Kidney (tissue), 14 donors: Measurements from ENCODE around the gene FKBP11. TPM values are rescaled to one million over a fixed set of nuclear protein-coding genes. Genes with fewer than 3 reads are reported as not detected.
A peak's percentile ranks its signal among the peaks of the same experiment; 100 is the strongest.

ENCODE experiments used
- DNase-seq, 5 donors: peaks; one replicate each; pipeline ENCODE4 v3.0.0-alpha.2; 2013 to 2020
- FAIRE-seq: peaks from 2 replicates; lab custom pipeline; 2012; peaks lifted over from hg19 to GRCh38; lab: Jason Lieb, UNC
- H3K27ac ChIP-seq, 2 donors: one replicate each; pipeline ENCODE4 v1.7.0; 2013; ENCODE audit warnings: low read depth in 2 of 2, low read length in 2 of 2, inconsistent platforms in 1 of 2
- H3K27me3 ChIP-seq: one replicate; pipeline ENCODE4 v1.7.1; 2013; ENCODE audit warnings: low read length, inconsistent platforms; ENCODE audit not compliant: control insufficient read depth, insufficient read depth
- H3K36me3 ChIP-seq, 3 donors: one replicate each; pipeline versions ENCODE4 v1.7.0 to v1.7.1; 2013; ENCODE audit warnings: low read length in 3 of 3, control low read depth in 1 of 3, inconsistent platforms in 1 of 3; ENCODE audit not compliant: insufficient read depth in 3 of 3, control insufficient read depth in 2 of 3
- H3K4me1 ChIP-seq, 3 donors: one replicate each; pipeline versions ENCODE4 v1.7.0 to v1.7.1; 2013; ENCODE audit warnings: low read length in 3 of 3, inconsistent platforms in 1 of 3, low read depth in 1 of 3; ENCODE audit not compliant: control insufficient read depth in 2 of 3, insufficient read depth in 2 of 3
- H3K4me3 ChIP-seq, 3 donors: one replicate each; pipeline versions ENCODE4 v1.7.0 to v1.8.1; 2013; ENCODE audit warnings: low read length in 3 of 3, control low read depth in 1 of 3, inconsistent platforms in 1 of 3
- H3K9ac ChIP-seq, 3 donors: one replicate each; pipeline versions ENCODE4 v1.7.0 to v1.7.1; 2013; ENCODE audit warnings: low read length in 3 of 3, control low read depth in 1 of 3, inconsistent platforms in 1 of 3
- H3K9me3 ChIP-seq, 3 donors: one replicate each; pipeline versions ENCODE4 v1.7.0 to v1.7.1; 2013; ENCODE audit warnings: low read length in 3 of 3, control low read depth in 1 of 3, inconsistent platforms in 1 of 3; ENCODE audit not compliant: control insufficient read depth in 2 of 3, insufficient read depth in 1 of 3
- CTCF ChIP-seq: IDR thresholded peaks from 3 replicates; pipeline ENCODE4 v1.5.1; 2012; ENCODE audit warnings: mild to moderate bottlenecking, moderate library complexity, borderline replicate concordance; ENCODE audit not compliant: insufficient read depth; ENCODE audit errors: extremely low read depth
- intact Hi-C: fragments of 100-400 bp; cut with DNase I; formaldehyde crosslinking; loops from one replicate; pipeline ENCODE4 v1.11.1; 2022
- polyA plus RNA-seq: library from polyadenylated mRNA; stranded (reverse); fragments of 350-450 nt; fragmentation: Illumina TruSeq; extraction: RNeasy Lipid Tissue Mini Kit (QIAGEN cat#74804); gene quantifications from one replicate; pipeline ENCODE4 v1.2.3, GENCODE V29; 2014; ENCODE audit warnings: low read depth, low replicate concordance; ENCODE audit not compliant: insufficient read depth
- total RNA-seq: library from RNA; stranded (reverse); fragmentation: NEBNext Ultra II Directional; extraction: Animal tissue kit (Norgen Biotek cat#: 25700); gene quantifications from one replicate; pipeline ENCODE4 v1.2.1, GENCODE V29; 2021
- donor health status: control.
- donor health status: control.
- donor health status: control.
- donor health status: control.
- donor health status: control.
- donor health status: DM: yes; HTN: yes; CAD: no.
- donor health status: Normal renal cell carcinoma (clear cell type).

Gene FKBP11
- total and polyA plus RNA-seq, 2 donors from 2014 or later = 20.1 to 35.3 TPM

GRCh38 chr12:48894271-48894670 is 31.0 kb downstream of the FKBP11 start:
- intact Hi-C loops = no loop called here
- TF ChIP-seq CTCF = no peak
- H3K9ac ChIP-seq = no peak overlapping the region
- H3K27me3 ChIP-seq = no peaks in the 10 kb centered on the region
- no peak overlapping the region for H3K27ac ChIP-seq
- FAIRE-seq = no peak
- no peaks in the 10 kb centered on the region for H3K36me3 ChIP-seq
- no peak overlapping the region for H3K4me3 ChIP-seq
- DNase-seq = no peak
- peaks cover 0 to 2% (median 0%) of the 10 kb centered on the region in 3 donors for H3K4me1 ChIP-seq
- no peaks in the 10 kb centered on the region for H3K9me3 ChIP-seq

- Histone ChIP-seq H3K4me3 (peak overlapping the region in 1 of 3 donors; percentile 20), H3K27me3 (no peaks in the 10 kb centered on the region), H3K36me3 (no peaks in the 10 kb centered on the region), H3K4me1 (peaks cover 0 to 2% (median 0%) of the 10 kb centered on the region in 3 donors), H3K27ac (no peak overlapping the region), H3K9me3 (no peaks in the 10 kb centered on the region), H3K9ac (peak overlapping the region in 2 of 3 donors; percentile 46 to 68)
- intact Hi-C loops = no loop called here
- no peak for FAIRE-seq
- TF ChIP-seq CTCF = peak; percentile 87
- DNase-seq = peak; percentile 87 to 92 (median 88)
Measured at GRCh38 chr12:48890657-48891418, 34.5 kb downstream of the FKBP11 start.

GRCh38 chr12:48889679-48890078 is 35.6 kb downstream of the FKBP11 start:
- DNase-seq = peak in 1 of 5 donors; percentile 15
- Histone ChIP-seq H3K4me1 (peaks cover 0 to 2% (median 0%) of the 10 kb centered on the region in 3 donors), H3K9me3 (no peaks in the 10 kb centered on the region), H3K9ac (no peak overlapping the region), H3K27me3 (no peaks in the 10 kb centered on the region), H3K27ac (no peak overlapping the region), H3K36me3 (no peaks in the 10 kb centered on the region), H3K4me3 (no peak overlapping the region)
- intact Hi-C loops = no loop called here
- FAIRE-seq = no peak
- no peak for TF ChIP-seq CTCF
